ENCODE results near the gene HDAC4. TPM values are rescaled to one million over a fixed set of nuclear protein-coding genes. Genes with fewer than 3 reads are reported as not detected.

HDAC4 gene
- polyA plus RNA-seq, 1 experiment, result 8.9 TPM

- POLR2A ChIA-PET, result no interaction called here
- no peak overlapping the region for H3K27ac ChIP-seq (ENCODE audit: low read depth, low read length)
- H3K4me3 ChIP-seq (ENCODE audit: low read depth, low read length), result no peak overlapping the region
- no peaks in the 10 kb centered on the region for H3K27me3 ChIP-seq (ENCODE audit: control insufficient read depth, insufficient read depth, low read length)
- DNase-seq (ENCODE audit: low read depth, low spot score), result no peak
- TF ChIP-seq CTCF (IDR thresholded peaks at IDR 0.05; ENCODE audit: low read depth, low read length), result no peak
- CTCF ChIA-PET, result no interaction called here
- peaks cover 4% of the 10 kb centered on the region; the same call in 1 of the 2 replicates for H3K9me3 ChIP-seq (ENCODE audit: control insufficient read depth, insufficient read depth, low read length)
Observed at GRCh38 chr2:239303711-239304532, 96.9 kb downstream of the HDAC4 start.

GRCh38 chr2:239302808-239303557 is 97.8 kb downstream of the HDAC4 start:
- Histone ChIP-seq H3K4me3 (ENCODE audit: low read depth, low read length) (no peak overlapping the region), H3K9me3 (ENCODE audit: control insufficient read depth, insufficient read depth, low read length) (peaks cover 4% of the 10 kb centered on the region; the same call in 1 of the 2 replicates), H3K27me3 (ENCODE audit: control insufficient read depth, insufficient read depth, low read length) (no peaks in the 10 kb centered on the region), H3K27ac (ENCODE audit: low read depth, low read length) (no peak overlapping the region)
- DNase-seq (ENCODE audit: low read depth, low spot score), result no peak
- no peak for TF ChIP-seq CTCF (IDR thresholded peaks at IDR 0.05; ENCODE audit: low read depth, low read length)
- ChIA-PET POLR2A (no interaction called here), CTCF (no interaction called here)

GRCh38 chr2:239302083-239302807 is 98.6 kb downstream of the HDAC4 start:
- CTCF ChIA-PET, result no interaction called here
- TF ChIP-seq CTCF (IDR thresholded peaks at IDR 0.05; ENCODE audit: low read depth, low read length), result no peak
- peaks cover 4% of the 10 kb centered on the region; the same call in 1 of the 2 replicates for H3K9me3 ChIP-seq (ENCODE audit: control insufficient read depth, insufficient read depth, low read length)
- no peak overlapping the region for H3K27ac ChIP-seq (ENCODE audit: low read depth, low read length)
- DNase-seq (ENCODE audit: low read depth, low spot score), result no peak
- H3K4me3 ChIP-seq (ENCODE audit: low read depth, low read length), result no peak overlapping the region
- no peaks in the 10 kb centered on the region for H3K27me3 ChIP-seq (ENCODE audit: control insufficient read depth, insufficient read depth, low read length)
- POLR2A ChIA-PET, result no interaction called here

GRCh38 chr2:239300871-239301735 is 99.7 kb downstream of the HDAC4 start:
- POLR2A ChIA-PET, result no interaction called here
- no peaks in the 10 kb centered on the region for H3K27me3 ChIP-seq (ENCODE audit: control insufficient read depth, insufficient read depth, low read length)
- H3K9me3 ChIP-seq (ENCODE audit: control insufficient read depth, insufficient read depth, low read length), result no peaks in the 10 kb centered on the region; the same call in 1 of the 2 replicates
- CTCF ChIA-PET, result no interaction called here
- H3K4me3 ChIP-seq (ENCODE audit: low read depth, low read length), result no peak overlapping the region
- no peak overlapping the region for H3K27ac ChIP-seq (ENCODE audit: low read depth, low read length)
- DNase-seq (ENCODE audit: low read depth, low spot score), result no peak
- no peak for TF ChIP-seq CTCF (IDR thresholded peaks at IDR 0.05; ENCODE audit: low read depth, low read length)

Measured in AG04450 (cell line).